Activated T-helper 1 cell treated with anti-CD3 and anti-CD28 coated beads, Interleukin-2, amount 50 U/mL, for 16 hours (primary cell): Measurements from ENCODE around the gene FXYD7.
A peak's percentile ranks its signal among the peaks of the same experiment; 100 is the strongest.
"Not testable (repeated sequence)": the region's sequence is repeated elsewhere in the genome, so short reads cannot be mapped to it uniquely, and the experiment has no call there.

Experiments
- DNase-seq, 2 donors: peaks; one replicate each; pipeline ENCODE4 v3.0.0-alpha.2; 2020; ENCODE audit warnings: low read depth in 1 of 2, low spot score in 1 of 2

FXYD7 gene

DNA sequence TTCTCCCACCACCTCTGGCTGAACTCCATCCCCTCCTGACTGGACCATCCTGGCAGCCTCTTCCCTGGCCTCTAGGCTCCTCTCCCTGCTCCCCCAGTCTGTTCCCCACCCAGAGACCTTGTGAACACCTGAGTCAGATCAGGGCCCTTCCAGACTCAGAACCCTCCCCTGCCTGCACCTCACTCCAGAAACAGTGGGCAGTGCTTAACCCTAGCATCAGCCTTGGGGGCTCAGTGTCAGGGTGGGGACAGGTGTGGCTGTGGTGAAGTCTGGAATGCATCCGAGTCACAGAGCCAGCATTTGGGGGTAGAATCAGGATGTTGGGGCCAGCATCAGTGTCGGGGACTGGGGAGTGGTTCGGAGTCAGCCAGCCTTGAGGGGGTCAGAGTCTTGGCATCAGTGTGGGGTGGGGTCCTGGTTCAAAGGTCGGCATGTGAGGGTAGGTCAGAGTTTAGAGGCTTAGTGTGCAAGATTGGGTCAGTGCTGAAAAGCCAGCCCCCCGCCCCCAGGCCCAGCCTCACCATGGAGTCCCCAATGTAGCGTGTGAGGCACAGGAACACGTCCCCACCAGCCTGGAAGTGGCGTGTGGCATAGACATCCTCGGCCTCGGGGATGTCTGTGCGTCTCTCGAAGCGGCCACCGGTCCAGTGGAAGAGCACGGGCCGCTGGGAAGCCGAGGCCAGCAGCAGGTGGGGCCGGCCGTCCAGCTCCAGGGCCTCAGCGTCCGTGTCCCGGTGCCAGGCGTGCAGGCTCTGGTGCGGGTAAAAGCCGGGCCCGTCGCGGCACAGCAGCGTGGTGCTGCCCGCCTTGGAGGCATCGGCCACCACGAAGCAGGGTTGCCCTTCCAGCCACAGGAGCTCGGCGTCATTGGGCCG lies 17.1 kb upstream of the FXYD7 start:
- DNase-seq: no peak

DNA sequence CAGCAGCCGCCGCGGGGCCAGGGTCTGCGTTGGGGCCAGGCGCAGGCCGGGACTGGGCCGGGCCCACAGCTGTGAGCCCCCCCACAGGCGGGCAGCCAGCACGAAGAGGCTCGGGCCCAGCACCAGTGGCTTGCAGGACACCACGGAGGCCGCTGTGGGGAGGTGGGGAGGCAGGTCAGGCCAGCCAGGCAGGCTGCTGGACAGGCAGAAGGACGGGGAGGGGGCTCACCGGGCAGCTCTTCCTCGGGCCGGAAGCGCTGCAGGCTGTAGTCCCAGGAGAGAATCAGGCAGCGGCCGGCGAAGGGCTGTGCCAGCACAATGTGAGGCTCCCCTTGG lies 16.5 kb upstream of the FXYD7 start:
- DNase-seq: no peak

DNA sequence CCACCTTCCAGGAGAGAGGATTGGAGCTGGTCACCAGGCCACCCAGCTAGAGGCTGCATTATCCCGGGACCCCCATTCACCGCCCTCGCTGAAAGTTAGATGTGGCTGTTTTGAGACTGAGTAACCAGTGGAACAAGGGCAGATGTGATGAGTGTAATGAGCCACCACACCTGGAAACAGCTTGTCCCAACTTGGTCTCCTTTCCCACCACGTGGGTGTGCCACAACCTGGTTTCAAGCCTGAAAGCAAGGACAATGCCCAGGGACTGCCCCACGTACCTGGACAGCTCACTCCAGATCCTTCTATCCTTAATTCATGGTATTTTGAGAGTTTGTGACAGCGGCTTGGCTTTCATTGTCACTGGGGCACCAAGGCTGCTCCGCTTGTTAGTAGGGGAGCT lies 15.2 kb upstream of the FXYD7 start:
- DNase-seq: no peak

DNA sequence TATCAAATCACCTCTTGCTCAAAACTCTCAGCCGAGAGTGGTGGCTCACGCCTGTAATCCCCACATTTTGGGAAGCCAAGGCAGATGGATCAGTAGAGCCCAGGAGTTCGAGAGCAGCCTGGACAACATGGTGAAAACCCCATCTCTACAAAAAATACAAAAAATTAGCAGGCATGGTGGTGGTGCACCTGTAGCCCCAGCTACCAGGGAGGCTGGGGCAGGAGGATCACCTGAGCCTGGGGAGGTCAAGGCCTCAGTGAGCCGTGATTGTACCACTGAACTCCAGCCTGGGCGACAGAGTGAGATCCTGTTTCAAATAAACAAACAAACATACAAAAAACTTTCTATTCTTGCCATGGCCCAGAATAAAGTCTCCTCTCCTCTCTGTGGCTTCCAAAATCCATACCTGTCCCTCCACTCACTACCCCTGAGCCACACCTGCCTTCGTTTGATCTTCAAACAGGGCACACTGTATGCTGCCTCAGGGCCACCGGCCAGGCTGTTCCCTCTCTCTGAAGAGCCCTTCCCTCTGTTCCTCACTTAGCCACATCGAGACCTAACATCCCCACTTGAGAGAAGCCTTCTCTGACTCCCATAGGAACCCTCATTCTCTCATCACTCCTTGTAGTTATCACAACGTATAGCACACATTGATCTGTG lies 14.5 kb upstream of the FXYD7 start:
- DNase-seq: no peak

DNA sequence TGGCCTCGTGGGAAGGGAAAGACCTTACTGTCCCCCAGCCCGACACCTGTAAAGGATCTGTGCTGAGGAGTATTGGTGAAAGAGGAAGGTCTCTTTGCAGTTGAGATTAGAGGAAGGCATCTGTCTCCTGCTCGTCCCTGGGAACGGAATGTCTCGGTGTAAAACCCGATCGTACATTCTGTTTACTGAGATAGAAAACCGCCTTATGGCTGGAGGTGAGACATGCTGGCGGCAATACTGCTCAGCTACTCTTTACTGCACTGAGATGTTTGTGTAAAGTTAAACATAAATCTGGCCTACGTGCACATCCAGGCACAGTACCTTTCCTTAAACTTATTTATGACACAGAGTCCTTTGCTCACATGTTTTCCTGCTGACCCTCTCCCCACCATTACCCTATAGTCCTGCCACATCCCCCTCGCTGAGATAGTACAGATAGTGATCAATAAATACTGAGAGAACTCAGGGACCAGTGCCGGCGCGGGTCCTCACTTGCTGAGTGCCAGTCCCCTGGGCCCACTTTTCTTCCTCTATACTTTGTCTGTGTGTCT lies 13.3 kb upstream of the FXYD7 start:
- DNase-seq: not testable (repeated sequence)

DNA sequence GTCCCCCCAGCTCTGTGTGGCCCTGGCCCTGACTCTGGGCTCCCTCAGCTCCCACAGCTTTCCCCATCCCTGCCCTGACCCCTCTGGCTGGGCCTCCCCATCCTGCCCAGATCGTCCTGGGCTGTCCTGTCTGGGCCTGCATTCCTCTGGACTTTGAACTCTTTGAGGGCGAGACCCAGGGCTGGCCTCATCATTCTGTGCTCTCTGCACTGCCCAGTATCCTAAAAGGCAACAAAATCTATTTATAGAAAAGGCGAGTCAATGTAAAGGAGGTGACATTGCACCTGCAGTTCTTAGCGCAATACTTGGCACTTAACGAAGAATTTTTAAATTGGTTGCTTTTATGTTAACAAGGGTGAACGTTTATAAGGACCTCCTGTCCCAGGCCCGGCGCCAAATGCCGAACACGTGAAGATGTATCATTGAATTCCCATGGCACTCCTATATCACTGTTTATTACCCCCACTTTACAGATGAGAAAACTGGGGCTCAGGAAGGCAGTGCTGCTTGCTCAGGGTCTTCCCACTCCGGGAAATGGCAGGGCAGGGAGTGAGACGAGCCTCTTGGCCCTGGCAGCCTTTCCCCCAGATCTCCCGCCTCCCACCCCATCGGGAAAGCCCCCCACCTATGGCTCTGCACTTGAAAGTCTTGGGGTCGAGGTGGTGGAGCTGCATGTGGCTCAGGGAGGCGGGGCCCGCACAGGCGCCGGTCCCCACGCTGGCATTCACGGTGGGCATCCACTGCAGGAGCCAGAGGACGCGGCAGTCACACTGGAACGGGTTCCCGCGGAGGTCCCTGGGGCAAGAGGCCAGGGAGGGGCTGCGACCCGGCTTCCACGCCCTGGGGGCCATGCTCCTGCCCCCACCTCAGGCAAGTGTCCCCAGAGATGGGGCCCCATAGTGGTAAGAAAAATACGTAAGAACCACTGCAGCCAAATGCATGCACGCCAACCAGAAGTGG lies 12.0 kb upstream of the FXYD7 start:
- no peak for DNase-seq

DNA sequence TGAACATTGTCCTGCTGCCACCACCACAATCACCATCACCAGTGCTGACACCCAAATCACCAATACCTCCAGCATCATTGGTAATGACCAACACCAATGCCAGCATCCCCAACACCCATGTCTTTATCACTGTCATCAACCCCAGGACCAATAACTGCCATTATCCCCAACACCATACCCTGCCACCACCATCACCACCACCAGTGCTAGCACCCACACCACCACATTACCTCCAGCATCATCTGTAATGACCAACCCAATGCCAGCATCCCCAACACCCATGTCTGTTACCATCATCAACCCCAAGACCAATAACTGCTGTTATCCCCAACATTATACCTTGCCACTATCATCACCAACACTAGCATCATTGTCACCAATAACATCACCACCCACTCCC lies 10.8 kb upstream of the FXYD7 start:
- DNase-seq: no peak

DNA sequence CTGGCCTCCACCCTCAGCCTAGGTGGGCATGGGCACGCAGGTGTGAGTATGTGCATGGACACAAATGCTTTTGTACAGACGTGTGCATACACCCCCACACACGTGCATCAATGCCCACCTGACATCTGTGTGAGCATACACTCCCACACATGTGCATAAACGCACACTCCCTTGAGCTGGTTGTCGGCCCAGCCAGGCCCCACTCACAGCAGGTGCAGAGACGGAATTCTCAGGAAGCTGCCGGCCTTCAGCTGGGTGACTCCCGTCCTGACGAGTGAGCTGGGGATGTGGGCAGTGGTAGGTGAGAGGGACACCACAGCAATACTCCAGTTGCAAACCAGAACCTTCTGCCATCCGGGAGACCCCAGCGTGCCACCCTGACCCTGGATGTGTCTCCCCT lies 9.2 kb upstream of the FXYD7 start:
- no peak for DNase-seq

DNA sequence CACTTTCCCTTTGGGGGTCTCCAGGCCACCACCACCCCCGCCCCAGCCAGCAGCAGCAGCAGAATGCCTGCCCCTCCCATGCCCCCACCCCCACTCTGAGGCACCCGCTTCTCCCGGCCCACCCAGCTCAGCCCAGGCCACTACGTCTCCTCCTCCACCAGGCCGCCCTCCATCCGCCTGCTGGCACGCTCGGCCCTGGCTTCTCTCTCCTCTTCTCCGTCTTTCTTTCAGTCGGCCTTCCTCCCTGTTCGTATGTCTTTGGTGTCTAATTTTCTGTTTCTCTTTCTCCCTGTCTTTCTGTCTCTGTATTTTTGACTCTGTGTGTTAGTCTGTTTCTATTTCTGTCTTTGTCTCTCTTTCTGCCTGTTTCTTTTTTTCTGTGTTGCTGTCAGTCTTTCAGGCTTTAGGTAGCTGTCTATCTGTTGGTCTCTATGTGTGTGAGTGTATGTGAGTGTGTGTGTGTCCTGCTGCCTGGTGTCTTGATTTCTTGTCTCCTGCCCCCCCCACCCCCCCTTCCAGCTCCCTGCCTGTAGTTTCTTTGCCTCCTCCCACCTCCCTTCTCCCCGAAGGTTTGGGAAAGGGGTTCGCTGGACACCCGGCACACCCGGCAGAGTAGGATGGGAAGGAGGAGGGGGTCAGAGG lies 8.3 kb upstream of the FXYD7 start, which contains the start of gene LGI4:
Gene LGI4, minus strand, starts transcription at position 459 of the 642 bp plus-strand sequence. Its CDS starts 379 bp downstream, at position 80.
- DNase-seq: no peak

DNA sequence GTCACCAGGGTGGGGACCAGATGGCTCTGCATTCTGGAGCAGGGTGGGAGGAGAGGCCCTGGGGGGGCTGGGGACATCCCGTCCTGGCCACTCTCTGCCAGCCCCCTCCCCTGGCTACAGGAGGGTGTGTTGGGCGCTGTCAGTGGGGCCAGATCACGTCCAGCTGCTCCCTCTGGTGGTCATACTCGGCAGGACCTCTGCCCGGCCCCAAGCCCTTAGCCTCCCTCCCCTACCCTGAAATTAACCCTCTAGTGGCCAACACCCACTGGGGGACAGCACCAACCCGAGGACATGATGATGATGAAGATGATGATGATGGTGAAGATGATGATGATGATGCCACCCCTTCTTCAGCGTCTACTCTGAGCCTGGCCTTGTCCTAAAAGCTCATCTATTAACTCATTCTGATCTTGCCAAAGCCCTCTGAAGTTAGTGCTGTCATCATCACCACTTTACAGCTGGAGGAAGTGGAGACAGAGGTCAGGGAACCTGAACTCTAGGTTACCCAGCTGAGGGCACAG lies 7.6 kb upstream of the FXYD7 start:
- DNase-seq: peak; percentile 45 to 49

DNA sequence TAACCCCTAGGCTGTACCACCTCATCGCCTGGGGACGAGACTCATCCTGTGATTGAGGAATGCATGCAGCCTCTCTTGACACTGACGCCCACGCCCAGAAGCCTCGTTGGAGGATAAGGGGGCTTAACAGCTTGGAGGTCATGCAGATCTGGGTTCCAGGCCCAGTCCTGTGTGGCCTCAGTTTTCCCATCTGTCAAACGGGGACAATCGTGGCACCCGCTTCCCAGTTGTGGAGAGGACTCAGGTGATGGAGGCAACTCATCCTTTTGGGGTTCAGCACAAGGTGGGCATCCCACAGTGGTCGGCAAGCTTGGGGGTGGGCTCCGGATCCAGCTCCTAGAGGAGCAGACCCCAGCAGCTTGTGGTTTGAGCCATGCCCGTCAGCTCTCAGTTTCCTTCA lies 6.8 kb upstream of the FXYD7 start:
- DNase-seq: no peak

DNA sequence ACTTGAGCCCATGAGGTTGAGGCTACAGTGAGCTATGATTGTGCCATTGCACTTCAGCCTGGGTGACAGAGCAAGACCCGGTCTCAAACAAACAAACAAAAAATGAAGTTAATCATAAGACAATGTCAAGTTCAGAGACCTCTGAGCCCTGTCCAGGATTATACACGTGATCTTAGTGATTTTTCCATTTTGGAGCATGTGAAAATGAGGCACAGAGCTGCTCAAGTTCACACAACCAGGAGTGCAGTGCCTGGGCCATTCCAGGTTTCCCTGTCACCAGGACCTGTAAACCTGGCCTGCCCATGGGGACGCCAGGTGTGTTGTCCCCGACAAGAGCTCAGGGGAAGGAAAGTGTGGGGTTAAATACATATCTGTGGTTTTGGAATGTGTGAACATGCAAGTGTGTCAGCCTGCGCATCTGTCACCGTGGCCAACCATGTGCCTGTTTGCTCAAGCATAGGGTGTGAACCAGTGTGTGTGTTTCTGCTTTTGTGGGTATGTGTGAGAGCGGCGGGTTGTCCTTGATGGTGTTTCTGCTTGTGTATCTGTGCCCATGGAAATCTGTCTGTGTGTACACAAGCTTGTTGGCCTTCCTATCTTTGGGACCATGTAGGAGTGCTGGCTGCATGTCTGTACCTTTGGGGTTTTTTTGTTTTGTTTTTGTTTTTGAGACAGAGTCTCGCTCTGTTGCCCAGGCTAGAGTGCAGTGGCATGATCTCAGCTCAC lies 5.9 kb upstream of the FXYD7 start:
- no peak for DNase-seq

DNA sequence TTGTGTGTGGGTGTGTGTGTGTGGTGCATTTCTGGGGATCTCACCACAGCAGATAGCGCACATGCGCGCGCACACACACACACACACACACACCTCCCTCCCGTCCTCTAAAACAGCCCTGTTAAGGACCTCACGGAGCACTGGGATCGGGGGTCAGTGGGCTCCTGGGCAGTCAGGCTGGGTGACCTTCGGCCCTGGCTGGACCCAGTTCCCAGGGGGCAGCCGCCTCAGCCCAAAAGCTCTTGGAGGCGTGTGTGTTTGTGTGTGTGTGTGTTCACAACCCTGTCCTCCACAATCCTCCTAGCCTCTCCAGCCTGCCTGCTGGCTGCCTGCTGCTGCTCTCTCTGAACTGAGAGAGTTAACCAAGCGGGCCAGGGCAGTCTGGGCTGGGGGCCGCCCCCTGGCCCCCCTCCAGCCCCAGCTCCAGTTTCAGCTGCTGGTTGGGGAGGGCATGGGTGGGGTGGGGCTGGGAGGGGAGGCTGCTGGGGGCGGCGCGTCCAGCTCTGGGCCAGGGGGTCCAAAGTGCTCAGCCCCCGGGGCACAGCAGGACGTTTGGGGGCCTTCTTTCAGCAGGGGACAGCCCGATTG lies 4.7 kb upstream of the FXYD7 start, which contains the start of gene FXYD1:
Gene FXYD1, plus strand, starts transcription at position 520 of the 588 bp plus-strand sequence. CDS start 1,256 bp downstream, outside the sequence.
- DNase-seq: no peak

DNA sequence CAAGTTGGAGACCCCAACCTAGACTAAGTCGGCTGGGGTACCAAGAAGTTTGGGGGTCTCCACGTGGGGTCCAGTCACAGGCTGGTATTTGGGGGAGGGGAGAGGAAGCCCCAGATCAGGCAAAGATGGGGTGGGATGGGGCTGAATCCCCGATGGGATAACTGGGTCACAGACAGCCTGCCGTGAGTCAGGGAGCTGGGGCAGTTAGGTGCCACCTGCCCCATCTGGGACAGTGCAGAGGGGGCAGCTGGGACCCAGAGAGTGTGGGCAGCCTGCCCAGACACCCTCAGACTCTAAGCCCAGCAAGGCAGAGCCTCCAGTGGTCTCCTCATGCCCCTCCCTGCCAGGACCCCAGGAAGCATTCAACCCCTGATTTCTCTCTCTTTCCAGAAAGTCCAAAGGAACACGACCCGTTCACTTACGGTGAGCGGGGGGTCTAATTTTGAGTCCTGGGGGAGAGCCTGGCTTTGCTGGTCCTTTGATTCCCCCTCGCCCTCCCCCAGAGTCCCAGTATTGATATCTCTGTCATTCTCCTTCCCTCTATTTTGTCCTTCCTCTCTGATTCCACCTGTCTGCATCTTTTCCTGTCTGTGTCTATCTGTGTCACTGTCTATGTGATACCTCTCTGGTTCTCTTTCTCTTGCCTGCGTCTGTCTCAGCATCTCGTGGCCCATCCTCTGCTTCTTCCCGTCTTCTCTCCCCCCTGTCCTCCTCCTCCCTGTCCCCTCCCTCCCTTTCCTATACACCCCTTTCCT lies 2.7 kb upstream of the FXYD7 start:
- no peak for DNase-seq

DNA sequence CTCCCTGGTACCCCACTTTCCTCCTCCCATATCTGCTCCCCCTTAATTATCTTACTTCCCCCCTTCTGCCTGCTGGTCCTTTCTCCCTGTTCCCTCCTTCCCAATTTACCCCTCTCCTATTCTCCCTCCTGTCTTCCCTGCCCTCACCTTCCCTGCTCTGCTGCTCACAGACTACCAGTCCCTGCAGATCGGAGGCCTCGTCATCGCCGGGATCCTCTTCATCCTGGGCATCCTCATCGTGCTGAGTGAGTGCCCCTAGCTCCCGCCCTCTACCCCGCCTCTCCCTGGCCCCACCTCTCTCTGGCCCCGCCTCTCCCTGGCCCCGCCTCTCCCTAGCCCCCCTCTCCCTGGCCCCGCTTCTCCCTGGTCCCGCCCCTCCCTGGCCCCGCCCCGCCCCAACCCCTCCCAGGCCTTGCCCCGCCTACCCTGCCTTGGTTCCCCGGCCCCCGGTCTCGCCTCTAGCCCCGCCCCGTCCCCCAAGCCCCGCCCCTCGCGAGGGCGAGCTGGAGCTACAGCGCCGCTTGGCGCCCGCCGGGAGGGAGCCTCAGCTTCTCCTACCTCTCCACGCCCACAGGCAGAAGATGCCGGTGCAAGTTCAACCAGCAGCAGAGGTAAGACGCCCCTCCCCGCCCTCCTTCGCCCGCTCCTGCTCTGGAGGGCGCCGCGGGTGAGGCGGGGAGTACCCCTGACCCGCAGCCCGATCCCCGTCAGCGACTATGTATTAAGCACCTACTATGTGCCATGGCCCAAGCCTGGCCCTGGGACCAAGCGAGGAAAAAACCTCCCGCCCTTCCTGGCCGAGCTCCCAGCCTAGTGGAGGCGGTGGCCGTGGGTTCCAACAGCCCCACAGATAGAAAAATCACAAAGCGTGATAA lies 1.9 kb upstream of the FXYD7 start:
- DNase-seq: peak; percentile 92 to 94

DNA sequence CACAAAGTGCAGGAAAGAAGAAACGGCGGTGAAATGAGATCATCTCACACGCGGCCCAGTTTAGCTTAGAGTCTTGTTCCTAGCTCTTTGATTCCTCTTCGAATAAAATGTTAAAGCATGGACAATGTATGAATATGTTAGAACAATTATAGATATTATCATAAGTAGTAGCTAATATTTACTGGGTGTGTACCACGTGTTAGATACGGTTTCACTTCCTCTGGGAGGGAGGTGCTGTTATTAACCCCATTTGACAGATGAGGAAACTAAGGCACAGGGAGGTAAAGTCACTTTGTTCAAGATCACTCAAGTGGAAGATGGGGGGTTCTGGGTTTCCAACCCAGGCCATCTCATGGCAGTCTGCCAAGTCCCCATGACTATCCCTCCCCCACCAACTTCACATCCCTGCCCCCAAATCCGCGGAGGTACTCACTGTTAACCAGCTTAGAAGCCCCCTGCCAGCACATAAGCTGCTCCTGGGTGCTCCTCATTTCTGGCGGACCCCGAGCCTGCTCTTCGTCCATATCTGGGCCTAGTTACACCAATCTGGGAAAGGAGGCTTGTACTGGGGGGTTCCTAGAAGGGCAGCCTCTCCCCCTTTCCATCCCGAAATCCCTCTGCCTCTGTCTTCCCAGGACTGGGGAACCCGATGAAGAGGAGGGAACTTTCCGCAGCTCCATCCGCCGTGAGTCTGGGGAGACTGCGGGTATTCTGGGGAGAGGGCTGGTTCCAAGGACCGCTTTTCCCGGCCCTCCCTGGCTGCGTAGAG lies 1.0 kb upstream of the FXYD7 start:
- no peak for DNase-seq
